Adrenal gland (tissue), 5 donors: Measurements from ENCODE around the gene MFSD12.

Experiments used
- POLR2A ChIP-seq, 2 donors: fragments of 450-650 bp; IDR thresholded peaks; one replicate each; pipeline ENCODE4 v1.6.1; 2017; ENCODE audit warnings: antibody characterized with exemption in 2 of 2, mild to moderate bottlenecking in 2 of 2, moderate library complexity in 1 of 2
- TF ChIP-seq, protein P1 (sequence below), 6 experiments: fragments of 450-650 bp in 4 of 6; fragments of 200-600 bp in 2 of 6; sonication (generic) in 1 of 6; IDR thresholded peaks; 1 replicate in 5 of 6; 2 replicates in 1 of 6; pipeline versions ENCODE4 v1.5.1 to v1.8.0; 2016 to 2021; ENCODE audit warnings: antibody characterized with exemption in 6 of 6, mild to moderate bottlenecking in 2 of 6, moderate library complexity in 1 of 6
- donor health status: DM: no; HTN: no; CAD: no.

DNA sequence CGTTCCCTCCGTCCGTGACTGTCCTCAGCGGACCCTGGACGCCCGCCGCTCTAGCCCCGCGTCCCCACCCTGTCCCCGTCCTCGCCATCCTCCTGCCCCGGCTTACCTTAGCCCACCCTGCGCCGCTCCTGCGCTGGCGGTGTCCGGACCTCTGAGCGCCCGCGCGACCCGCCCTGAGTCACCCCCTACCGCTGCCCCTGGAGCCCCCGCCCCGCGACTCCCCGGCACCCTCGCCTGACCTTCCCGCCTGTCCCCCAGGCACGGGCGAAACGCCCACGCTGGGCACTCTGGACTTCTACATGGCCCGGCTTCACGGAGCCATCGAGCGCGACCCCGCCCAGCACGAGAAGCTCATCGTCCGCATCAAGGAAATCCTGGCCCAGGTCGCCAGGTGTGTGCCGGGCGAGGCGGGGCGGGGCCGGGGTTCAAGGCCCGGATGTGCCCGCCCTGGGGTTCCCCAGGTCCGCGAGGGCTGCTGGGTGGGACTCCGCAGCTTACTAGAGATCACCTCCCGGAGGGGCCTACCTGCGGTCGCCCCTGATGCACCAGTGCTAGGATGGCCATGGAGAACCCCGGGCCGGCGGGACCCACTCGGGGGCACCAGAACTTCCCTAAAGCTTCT, 20.4 kb upstream of the MFSD12 start:
- TF ChIP-seq POLR2A (IDR thresholded peaks at IDR 0.05) = no peak
- TF ChIP-seq, protein P1, sequence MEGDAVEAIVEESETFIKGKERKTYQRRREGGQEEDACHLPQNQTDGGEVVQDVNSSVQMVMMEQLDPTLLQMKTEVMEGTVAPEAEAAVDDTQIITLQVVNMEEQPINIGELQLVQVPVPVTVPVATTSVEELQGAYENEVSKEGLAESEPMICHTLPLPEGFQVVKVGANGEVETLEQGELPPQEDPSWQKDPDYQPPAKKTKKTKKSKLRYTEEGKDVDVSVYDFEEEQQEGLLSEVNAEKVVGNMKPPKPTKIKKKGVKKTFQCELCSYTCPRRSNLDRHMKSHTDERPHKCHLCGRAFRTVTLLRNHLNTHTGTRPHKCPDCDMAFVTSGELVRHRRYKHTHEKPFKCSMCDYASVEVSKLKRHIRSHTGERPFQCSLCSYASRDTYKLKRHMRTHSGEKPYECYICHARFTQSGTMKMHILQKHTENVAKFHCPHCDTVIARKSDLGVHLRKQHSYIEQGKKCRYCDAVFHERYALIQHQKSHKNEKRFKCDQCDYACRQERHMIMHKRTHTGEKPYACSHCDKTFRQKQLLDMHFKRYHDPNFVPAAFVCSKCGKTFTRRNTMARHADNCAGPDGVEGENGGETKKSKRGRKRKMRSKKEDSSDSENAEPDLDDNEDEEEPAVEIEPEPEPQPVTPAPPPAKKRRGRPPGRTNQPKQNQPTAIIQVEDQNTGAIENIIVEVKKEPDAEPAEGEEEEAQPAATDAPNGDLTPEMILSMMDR (IDR thresholded peaks at IDR 0.05) = no peak
